Neural cell (in vitro differentiated cells): ENCODE data around the gene ARHGAP18. TPM values are rescaled to one million over a fixed set of nuclear protein-coding genes. Genes with fewer than 3 reads are reported as not detected.

Experiments
- H2AFZ ChIP-seq: fragments of 200-600, 300-800 bp; sonication (generic), shearing (Covaris generic); 2 replicates; pipeline ENCODE4 v1.6.0; 2014; ENCODE audit warnings: low read depth, mild to moderate bottlenecking, antibody characterized with exemption, low read length, moderate library complexity
- H3F3A ChIP-seq: fragments of 200-600 bp; shearing (Covaris generic); 2 replicates; pipeline ENCODE4 v1.6.1; 2016; ENCODE audit warnings: mild to moderate bottlenecking, moderate library complexity, mixed read lengths, antibody characterized with exemption, low read length; ENCODE audit not compliant: insufficient read depth, poor library complexity, severe bottlenecking
- H3K27ac ChIP-seq: fragments of 200-600, 300-800 bp; sonication (generic), shearing (Covaris generic); 2 replicates; pipeline ENCODE4 v1.5.1; 2014; ENCODE audit warnings: mild to moderate bottlenecking, low read length, moderate library complexity
- H3K27me3 ChIP-seq: fragments of 300-800, 200-600 bp; sonication (generic), shearing (Covaris generic); 2 replicates; pipeline ENCODE4 v1.6.0; 2014; ENCODE audit warnings: mild to moderate bottlenecking, low read depth, low read length, moderate library complexity; ENCODE audit not compliant: insufficient read depth
- H3K36me3 ChIP-seq: fragments of 300-800, 200-600 bp; sonication (generic), shearing (Covaris generic); 2 replicates; pipeline ENCODE4 v1.5.1; 2014; ENCODE audit warnings: mild to moderate bottlenecking, antibody characterized with exemption, low read length, moderate library complexity; ENCODE audit not compliant: insufficient read depth
- H3K4me2 ChIP-seq: fragments of 300-800, 200-600 bp; sonication (generic), shearing (Covaris generic); 2 replicates; pipeline ENCODE4 v1.6.0; 2014; ENCODE audit warnings: mild to moderate bottlenecking, low read length
- H3K4me3 ChIP-seq: fragments of 300-800, 200-600 bp; sonication (generic), shearing (Covaris generic); 2 replicates; pipeline ENCODE4 v1.5.1; 2014; ENCODE audit warnings: mild to moderate bottlenecking, low read length, moderate library complexity
- H3K79me2 ChIP-seq: fragments of 200-600 bp; shearing (Covaris generic); replicated peaks from 2 replicates; pipeline ENCODE4 v1.6.0; 2014; ENCODE audit warnings: mild to moderate bottlenecking, low read length, moderate library complexity; ENCODE audit not compliant: insufficient read depth
- H3K9ac ChIP-seq: fragments of 300-800, 200-600 bp; sonication (generic), shearing (Covaris generic); 2 replicates; pipeline ENCODE4 v1.6.1; 2016; ENCODE audit warnings: mild to moderate bottlenecking, low read length, mixed read lengths
- H3K9me2 ChIP-seq: fragments of 200-600 bp; shearing (Covaris generic); 2 replicates; pipeline ENCODE4 v1.6.1; 2016; ENCODE audit warnings: mild to moderate bottlenecking, low read length, mixed read lengths; ENCODE audit not compliant: insufficient read depth
- H3K9me3 ChIP-seq: fragments of 200-600, 300-800 bp; sonication (generic), shearing (Covaris generic); 2 replicates; pipeline ENCODE4 v1.6.1; 2016; ENCODE audit warnings: mild to moderate bottlenecking, mixed run types, low read length, moderate library complexity, mixed read lengths
- H4K20me1 ChIP-seq: fragments of 200-600 bp; shearing (Covaris generic); 2 replicates; pipeline ENCODE4 v1.6.1; 2016; ENCODE audit warnings: mild to moderate bottlenecking, mixed run types; ENCODE audit not compliant: insufficient read depth
- CTCF ChIP-seq: fragments of 450-650 bp; IDR thresholded peaks from 2 replicates; pipeline ENCODE4 v1.5.1; 2014; ENCODE audit warnings: antibody characterized with exemption, mild to moderate bottlenecking, moderate library complexity; ENCODE audit not compliant: poor library complexity, severe bottlenecking
- EP300 ChIP-seq: fragments of 450-650 bp; conservative IDR thresholded peaks from 2 replicates; pipeline ENCODE4 v1.6.1; 2014; ENCODE audit warnings: antibody characterized with exemption, mild to moderate bottlenecking, moderate library complexity; ENCODE audit not compliant: poor library complexity, severe bottlenecking
- EZH2 ChIP-seq: fragments of 200-600, 300-800 bp; shearing (Covaris generic), sonication (generic); IDR thresholded peaks from 2 replicates; pipeline ENCODE4 v1.6.1; 2014; ENCODE audit warnings: antibody characterized with exemption, low read length, borderline replicate concordance, mild to moderate bottlenecking; ENCODE audit not compliant: insufficient read depth, poor library complexity, severe bottlenecking
- MXI1 ChIP-seq: fragments of 450-650 bp; conservative IDR thresholded peaks from 2 replicates; pipeline ENCODE4 v1.6.1; 2014; ENCODE audit warnings: antibody characterized with exemption, mild to moderate bottlenecking; ENCODE audit not compliant: poor library complexity, severe bottlenecking
- POLR2AphosphoS5 ChIP-seq: IDR thresholded peaks from 2 replicates; pipeline ENCODE4 v1.6.1; 2012
- RAD21 ChIP-seq: fragments of 450-650 bp; conservative IDR thresholded peaks from 2 replicates; pipeline ENCODE4 v1.6.1; 2014; ENCODE audit warnings: antibody characterized with exemption, mild to moderate bottlenecking, moderate library complexity
- REST ChIP-seq: IDR thresholded peaks from 2 replicates; pipeline ENCODE4 v1.6.1; 2012; ENCODE audit warnings: borderline replicate concordance
- SMC3 ChIP-seq: fragments of 450-650 bp; conservative IDR thresholded peaks from 2 replicates; pipeline ENCODE4 v1.6.1; 2014; ENCODE audit warnings: antibody characterized with exemption, mild to moderate bottlenecking, moderate library complexity; ENCODE audit not compliant: poor library complexity
- TAF1 ChIP-seq: IDR thresholded peaks from 2 replicates; pipeline ENCODE4 v1.6.1; 2012; ENCODE audit warnings: low read depth
- polyA plus RNA-seq: library from polyadenylated mRNA; depleted of rRNA; stranded (reverse); fragments of >200 nt; gene quantifications from 2 replicates; pipeline ENCODE4 v1.2.3, GENCODE V29; 2014

ARHGAP18 gene
- polyA plus RNA-seq, 1 donor from 2014 or later = 4.7 TPM

- H3K36me3 ChIP-seq = no peaks in the 10 kb centered on the region
- no peaks in the 10 kb centered on the region for H4K20me1 ChIP-seq
- no peaks in the 10 kb centered on the region for H3K9me2 ChIP-seq
- no peak overlapping the region for H2AFZ ChIP-seq
- no peaks in the 10 kb centered on the region for H3K79me2 ChIP-seq
- no peaks in the 10 kb centered on the region for H3K9me3 ChIP-seq
- no peak overlapping the region for H3K4me2 ChIP-seq
- no peaks in the 10 kb centered on the region for H3K27me3 ChIP-seq
- no peak overlapping the region for H3K9ac ChIP-seq
- TF ChIP-seq MXI1 = no peak
- no peak for TF ChIP-seq RAD21
- TF ChIP-seq REST = no peak
- no peak for TF ChIP-seq EZH2
- TF ChIP-seq TAF1 = no peak
- no peak for TF ChIP-seq CTCF
- no peak for TF ChIP-seq POLR2AphosphoS5
- TF ChIP-seq EP300 = no peak
- H3K4me3 ChIP-seq = no peak overlapping the region
- H3F3A ChIP-seq = no peaks in the 10 kb centered on the region
- H3K27ac ChIP-seq = no peak overlapping the region
These were observed 89.8 kb downstream of the ARHGAP18 start for GRCh38 chr6:129620234-129620610.

GRCh38 chr6:129619579-129620233, 90.3 kb downstream of the ARHGAP18 start:
- H4K20me1 ChIP-seq = no peaks in the 10 kb centered on the region
- no peaks in the 10 kb centered on the region for H3K9me2 ChIP-seq
- H3K9ac ChIP-seq = no peak overlapping the region
- no peaks in the 10 kb centered on the region for H3K9me3 ChIP-seq
- no peaks in the 10 kb centered on the region for H3K27me3 ChIP-seq
- no peaks in the 10 kb centered on the region for H3F3A ChIP-seq
- H3K79me2 ChIP-seq = no peaks in the 10 kb centered on the region
- no peak overlapping the region for H3K4me3 ChIP-seq
- no peak for TF ChIP-seq EZH2
- TF ChIP-seq TAF1 = no peak
- TF ChIP-seq REST = no peak
- no peak for TF ChIP-seq RAD21
- no peak for TF ChIP-seq MXI1
- TF ChIP-seq SMC3 = no peak
- no peak for TF ChIP-seq POLR2AphosphoS5
- TF ChIP-seq CTCF = no peak
- TF ChIP-seq EP300 = no peak
- H3K27ac ChIP-seq = no peak overlapping the region
- no peaks in the 10 kb centered on the region for H3K36me3 ChIP-seq
- H2AFZ ChIP-seq = no peak overlapping the region
- H3K4me2 ChIP-seq = no peak overlapping the region
